Thymus (tissue), 11 donors: ENCODE results near the gene LEP. TPM values are rescaled to one million over a fixed set of nuclear protein-coding genes. Genes with fewer than 3 reads are reported as not detected.
"Not testable (repeated sequence)": the region's sequence is repeated elsewhere in the genome, so short reads cannot be mapped to it uniquely, and the experiment has no call there.

Source experiments
- DNase-seq, 9 donors: peaks; one replicate each; pipeline ENCODE4 v3.0.0-alpha.2; 2013; ENCODE audit warnings: low spot score in 9 of 9, low read depth in 6 of 9, missing footprints in 1 of 9
- H3K27ac ChIP-seq, 2 donors: one replicate each; pipeline ENCODE4 v1.5.1; 2013; ENCODE audit warnings: control low read depth in 1 of 2, low read depth in 1 of 2, low read length in 1 of 2, mild to moderate bottlenecking in 1 of 2, moderate library complexity in 1 of 2
- H3K27me3 ChIP-seq, 2 donors: one replicate each; pipeline ENCODE4 v1.5.1; 2013; ENCODE audit warnings: low read length in 1 of 2; ENCODE audit not compliant: control insufficient read depth in 2 of 2, insufficient read depth in 1 of 2
- H3K36me3 ChIP-seq, 2 donors: one replicate each; pipeline ENCODE4 v1.5.1; 2013; ENCODE audit warnings: low read length in 1 of 2, mild to moderate bottlenecking in 1 of 2, moderate library complexity in 1 of 2; ENCODE audit not compliant: control insufficient read depth in 2 of 2, insufficient read depth in 2 of 2
- H3K4me1 ChIP-seq, 2 donors: one replicate each; pipeline ENCODE4 v1.5.1; 2013; ENCODE audit warnings: low read length in 2 of 2; ENCODE audit not compliant: control insufficient read depth in 2 of 2, insufficient read depth in 2 of 2
- H3K4me3 ChIP-seq, 2 donors: one replicate each; pipeline ENCODE4 v1.5.1; 2013; ENCODE audit warnings: low read length in 2 of 2, control low read depth in 1 of 2, mild to moderate bottlenecking in 1 of 2
- H3K9me3 ChIP-seq, 2 donors: one replicate each; pipeline ENCODE4 v1.5.1; 2013; ENCODE audit warnings: low read length in 1 of 2, mild to moderate bottlenecking in 1 of 2; ENCODE audit not compliant: control insufficient read depth in 2 of 2, insufficient read depth in 1 of 2
- WGBS: extraction: QIAGEN DNeasy Blood & Tissue Kit; methylation state at CpG from one replicate; pipeline ENCODE4 v1.1.7; 2013; 5-methylcytosine and 5-hydroxymethylcytosine counted together
- polyA plus RNA-seq: library from polyadenylated mRNA; stranded (reverse); fragments of 200-250 nt; gene quantifications from one replicate; pipeline ENCODE4 v1.2.3, GENCODE V29; 2013
- total RNA-seq: library from RNA; stranded (reverse); fragments of 120-200 nt; gene quantifications from one replicate; pipeline ENCODE4 v1.2.4, GENCODE V29; 2013
- donor health status: healthy.

LEP gene
- total and polyA plus RNA-seq, 2 donors, result 0.05 TPM

- peaks cover 0 to 2% of the 10 kb centered on the region in 2 donors for H3K4me1 ChIP-seq
- no peak overlapping the region for H3K27ac ChIP-seq
- H3K27me3 ChIP-seq, result peaks cover 22 to 27% of the 10 kb centered on the region in 2 donors
- DNase-seq, result no peak
- H3K36me3 ChIP-seq, result no peaks in the 10 kb centered on the region
- H3K4me3 ChIP-seq, result no peak overlapping the region
- peaks cover 0 to 10% of the 10 kb centered on the region in 2 donors for H3K9me3 ChIP-seq
- WGBS, result 92% methylated on average over 4 of the region's 4 CpGs
Observed at GRCh38 chr7:128274246-128274883, 33.3 kb downstream of the LEP start.

DNA sequence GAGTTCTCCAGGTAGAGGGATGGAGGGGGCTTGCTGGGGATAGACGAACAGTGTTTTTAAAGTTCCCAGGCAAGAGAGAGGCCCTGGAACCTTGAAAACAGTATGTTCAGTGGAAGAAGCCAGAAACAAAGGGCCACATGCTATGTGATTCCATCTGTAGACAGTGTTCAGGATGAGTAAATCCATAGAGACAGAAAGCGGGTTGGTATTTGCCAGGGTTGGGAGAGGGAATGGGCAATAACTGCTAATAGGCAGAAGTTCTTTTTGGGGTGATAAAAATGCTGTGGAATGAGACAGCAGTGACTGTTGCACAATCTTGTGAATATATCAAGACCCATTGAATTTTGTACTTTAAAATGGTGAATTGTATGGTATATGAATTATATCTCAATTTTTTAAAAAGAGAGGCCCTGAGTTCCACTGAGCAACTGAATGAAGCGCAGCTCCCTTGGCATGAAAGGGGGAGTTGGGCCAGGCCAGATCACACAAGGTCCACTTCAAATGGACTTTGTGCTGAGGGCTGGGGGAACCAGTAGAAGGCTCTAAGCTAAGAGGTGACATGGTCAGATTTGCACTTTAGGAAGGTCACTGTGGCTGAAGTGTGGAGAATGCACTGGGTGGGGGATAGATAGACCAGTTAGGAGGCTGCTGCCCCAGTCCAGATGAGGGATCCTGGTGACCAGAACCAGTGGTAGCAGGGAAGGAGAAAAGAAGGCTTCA, 34.0 kb downstream of the LEP start:
- Histone ChIP-seq H3K9me3 (peaks cover 0 to 10% of the 10 kb centered on the region in 2 donors), H3K27ac (no peak overlapping the region), H3K27me3 (peaks cover 22 to 27% of the 10 kb centered on the region in 2 donors), H3K4me3 (no peak overlapping the region), H3K36me3 (no peaks in the 10 kb centered on the region), H3K4me1 (peaks cover 0 to 2% of the 10 kb centered on the region in 2 donors)
- DNase-seq, result no peak
- 64% methylated on average over 3 of the region's 3 CpGs for WGBS

DNA sequence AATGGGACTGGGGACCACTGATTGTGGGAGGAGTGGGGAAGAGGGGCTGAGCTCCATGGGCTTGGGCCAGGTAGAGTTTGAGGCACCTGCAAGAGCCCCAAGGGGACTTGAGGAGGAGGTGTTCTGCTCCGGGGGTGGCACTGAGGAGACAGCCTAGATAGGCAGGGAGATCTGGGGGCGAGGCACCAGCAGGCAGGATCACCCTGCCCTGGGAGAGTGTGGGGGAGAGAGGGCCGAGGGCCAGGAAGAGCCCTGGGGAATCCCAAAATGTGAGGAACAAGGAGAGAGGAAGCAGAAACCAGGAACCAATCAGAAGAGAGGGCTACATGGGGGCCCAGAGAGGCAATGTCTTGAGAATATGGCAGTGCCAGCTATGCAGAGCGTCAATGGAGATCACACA, 34.6 kb downstream of the LEP start:
- 96% methylated on average over 4 of the region's 4 CpGs for WGBS

DNA sequence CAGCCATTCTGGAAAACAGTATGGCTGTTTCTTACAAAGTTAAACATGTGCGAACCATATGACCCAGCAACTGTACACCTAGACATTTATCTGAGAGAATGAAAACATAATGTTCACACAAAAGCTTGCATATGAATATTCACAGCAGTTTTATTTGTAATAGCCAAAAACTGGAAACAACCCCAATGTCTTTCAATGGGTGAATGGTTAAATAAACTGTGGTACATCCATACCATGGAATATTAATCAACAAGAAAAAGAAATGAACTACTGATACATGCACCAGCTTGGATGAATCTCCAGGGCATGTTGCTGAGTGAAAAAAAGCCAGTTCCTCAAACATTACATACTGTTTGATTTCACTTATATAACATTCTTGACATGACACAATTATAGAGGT, 37.3 kb downstream of the LEP start:
- H3K36me3 ChIP-seq, result no peaks in the 10 kb centered on the region
- WGBS, result 97% methylated on average over 1 of the region's 1 CpG
- H3K27ac ChIP-seq, result no peak overlapping the region
- no peak for DNase-seq
- H3K27me3 ChIP-seq, result peaks cover 0 to under 1% of the 10 kb centered on the region in 2 donors
- no peaks in the 10 kb centered on the region for H3K4me1 ChIP-seq
- no peak overlapping the region for H3K4me3 ChIP-seq
- peaks cover 0 to 12% of the 10 kb centered on the region in 2 donors for H3K9me3 ChIP-seq

More for the DNA sequence above, 34.6 kb downstream of the LEP start:
- Histone ChIP-seq H3K4me1 (peaks cover 0 to 2% of the 10 kb centered on the region in 2 donors), H3K27ac (no peak overlapping the region), H3K36me3 (no peaks in the 10 kb centered on the region), H3K9me3 (peaks cover 0 to 10% of the 10 kb centered on the region in 2 donors), H3K4me3 (no peak overlapping the region), H3K27me3 (peaks cover 20 to 25% of the 10 kb centered on the region in 2 donors)
- DNase-seq, result no peak

- no peak for DNase-seq
- WGBS, result 98% methylated on average over 6 of the region's 6 CpGs
- Histone ChIP-seq H3K27me3 (no peaks in the 10 kb centered on the region), H3K4me1 (no peaks in the 10 kb centered on the region), H3K4me3 (no peak overlapping the region), H3K27ac (no peak overlapping the region), H3K36me3 (no peaks in the 10 kb centered on the region), H3K9me3 (peaks cover 0 to 12% of the 10 kb centered on the region in 2 donors)
Observed at GRCh38 chr7:128279124-128279713, 38.1 kb downstream of the LEP start.

- not testable (repeated sequence) for H3K4me1 ChIP-seq, DNase-seq, H3K27ac ChIP-seq, H3K4me3 ChIP-seq, H3K27me3 ChIP-seq, H3K36me3 ChIP-seq
- peaks cover 0 to 12% of the 10 kb centered on the region in 2 donors for H3K9me3 ChIP-seq
- WGBS, result 93% methylated on average over 1 of the region's 1 CpG
Observed at GRCh38 chr7:128280451-128280850, 39.4 kb downstream of the LEP start.

GRCh38 chr7:128281605-128282380, 40.7 kb downstream of the LEP start:
- H3K4me3 ChIP-seq, result no peak overlapping the region
- DNase-seq, result no peak
- peaks cover 0 to 12% of the 10 kb centered on the region in 2 donors for H3K9me3 ChIP-seq
- H3K4me1 ChIP-seq, result no peaks in the 10 kb centered on the region
- H3K36me3 ChIP-seq, result no peaks in the 10 kb centered on the region
- 95% methylated on average over 4 of the region's 4 CpGs for WGBS
- no peak overlapping the region for H3K27ac ChIP-seq
- H3K27me3 ChIP-seq, result no peaks in the 10 kb centered on the region

GRCh38 chr7:128284102-128284501, 43.0 kb downstream of the LEP start:
- Histone ChIP-seq H3K9me3 (peaks cover 0 to 12% of the 10 kb centered on the region in 2 donors), H3K4me3 (no peak overlapping the region), H3K4me1 (no peaks in the 10 kb centered on the region), H3K27ac (no peak overlapping the region), H3K36me3 (no peaks in the 10 kb centered on the region), H3K27me3 (no peaks in the 10 kb centered on the region)
- no peak for DNase-seq
- WGBS, result 97% methylated on average over 7 of the region's 7 CpGs
